HepG2 (cell line): ENCODE data around the gene CDK1. TPM values are rescaled to one million over a fixed set of nuclear protein-coding genes. Genes with fewer than 3 reads are reported as not detected.

Experiments used
- ATAC-seq: fragments of 200-7000 bp; cut with Tn5 transposase; 3 replicates; pipeline ENCODE4 v1.9.1; 2020; ENCODE audit warnings: mild to moderate bottlenecking, moderate library complexity
- BruUV-seq: library from RNA; stranded (reverse); fragments of 400-500 nt; replicated peaks from 2 replicates; lab custom pipeline; 2021; lab: Mats Ljungman, UMichigan
- CTCF ChIA-PET: fragments of 300-600 bp; formaldehyde crosslinking; extraction: SDS; loops from one replicate; lab custom pipeline; 2021; ENCODE audit warnings: low total read pairs, inconsistent platforms, low intra/inter-chr PET ratio; lab: Yijun Ruan, JAX
- POLR2A ChIA-PET: fragments of 350-600 bp; sonication (Branson Sonifier 250); formaldehyde crosslinking; loops from one replicate; lab custom pipeline; 2020; ENCODE audit warnings: antibody characterized with exemption, inconsistent platforms; lab: Yijun Ruan, JAX
- DNase-seq: peaks from one replicate; pipeline ENCODE4 v3.0.0-alpha.2; 2015; ENCODE audit warnings: low spot score
- FAIRE-seq: peaks from 3 replicates; lab custom pipeline; 2011; peaks lifted over from hg19 to GRCh38; lab: Jason Lieb, UNC
- H2AFZ ChIP-seq: one replicate; pipeline ENCODE4 v1.6.1; 2011; ENCODE audit warnings: low read length, inconsistent platforms
- H3K27ac ChIP-seq: fragments of 300-600 bp; 3 replicates; pipeline ENCODE4 v1.8.0; 2011; ENCODE audit warnings: mixed run types, mild to moderate bottlenecking, mixed read lengths, low read length, inconsistent platforms; ENCODE audit not compliant: insufficient read depth; ENCODE audit errors: extremely low read length
- H3K27me3 ChIP-seq, 2 experiments: fragments of 200-600 bp in 1 of 2; 2 replicates in 1 of 2; 3 replicates in 1 of 2; pipeline versions ENCODE4 v1.6.0 to v1.8.0; 2011; ENCODE audit warnings: low read length in 2 of 2, mild to moderate bottlenecking in 2 of 2, moderate library complexity in 2 of 2, inconsistent platforms in 1 of 2; ENCODE audit not compliant: insufficient read depth in 2 of 2, control insufficient read depth in 1 of 2
- H3K36me3 ChIP-seq, 2 experiments: fragments of 200-600 bp in 1 of 2; replicated peaks in 1 of 2; 2 replicates in 1 of 2; 3 replicates in 1 of 2; pipeline versions ENCODE4 v1.5.1 to v1.8.0; 2011; ENCODE audit warnings: low read length in 2 of 2, inconsistent platforms in 1 of 2; ENCODE audit not compliant: insufficient read depth in 2 of 2, control insufficient read depth in 1 of 2
- H3K4me1 ChIP-seq: 2 replicates; pipeline ENCODE4 v1.5.1; 2012; ENCODE audit warnings: low read length, inconsistent platforms; ENCODE audit not compliant: insufficient read depth
- H3K4me2 ChIP-seq: 2 replicates; pipeline ENCODE4 v1.6.0; 2011; ENCODE audit warnings: low read depth, low read length, inconsistent platforms
- H3K4me3 ChIP-seq, 3 experiments: fragments of 200-600 bp in 1 of 3; sonication (generic), shearing (Covaris generic) in 1 of 3; replicated peaks in 1 of 3; 2 replicates each; pipeline ENCODE4 v1.5.1; 2011 to 2016; ENCODE audit warnings: low read length in 3 of 3, inconsistent platforms in 2 of 3, low read depth in 2 of 3, mild to moderate bottlenecking in 2 of 3, control low read depth in 1 of 3, mixed read lengths in 1 of 3; ENCODE audit not compliant: insufficient read depth in 1 of 3
- H3K79me2 ChIP-seq: one replicate; pipeline ENCODE4 v1.6.1; 2011; ENCODE audit warnings: low read length, inconsistent platforms; ENCODE audit not compliant: insufficient read depth
- H3K9ac ChIP-seq: 2 replicates; pipeline ENCODE4 v1.6.0; 2011; ENCODE audit warnings: mild to moderate bottlenecking, low read depth, low read length, inconsistent platforms; ENCODE audit not compliant: insufficient read depth
- H3K9me3 ChIP-seq: 2 replicates; pipeline ENCODE4 v1.5.1; 2012; ENCODE audit warnings: mild to moderate bottlenecking, low read length
- H4K20me1 ChIP-seq: 2 replicates; pipeline ENCODE4 v1.6.0; 2011; ENCODE audit warnings: inconsistent platforms, mild to moderate bottlenecking, low read length, moderate library complexity; ENCODE audit not compliant: insufficient read depth
- CEBPZ ChIP-seq: IDR thresholded peaks from 2 replicates; pipeline ENCODE4 v1.6.1; 2012; ENCODE audit warnings: low read length, improper control_type of control experiment
- HNRNPH1 ChIP-seq: fragments of 200-400 bp; formaldehyde crosslinking; optimal IDR thresholded peaks from 2 replicates; pipeline ENCODE3; 2017; ENCODE audit warnings: mild to moderate bottlenecking, low read depth, low read length
- KAT2B ChIP-seq: fragments of 150-350 bp; IDR thresholded peaks from 2 replicates; pipeline ENCODE4 v1.6.1; 2014; ENCODE audit warnings: low read depth, low read length, borderline replicate concordance
- MXD3 ChIP-seq: IDR thresholded peaks from 2 replicates; pipeline ENCODE4 v1.6.1; 2016; ENCODE audit warnings: mild to moderate bottlenecking, missing biosample characterization, missing genetic modification reagents
- RARA ChIP-seq: IDR thresholded peaks from 2 replicates; pipeline ENCODE4 v1.6.1; 2016; ENCODE audit warnings: missing genetic modification reagents, missing compliant biosample characterization
- RFXAP ChIP-seq: sonication (generic); formaldehyde crosslinking; IDR thresholded peaks from 2 replicates; pipeline ENCODE4 v1.4.0; 2020; ENCODE audit warnings: missing genetic modification reagents, borderline replicate concordance
- SP5 ChIP-seq: IDR thresholded peaks from 2 replicates; pipeline ENCODE4 v1.6.1; 2016; ENCODE audit warnings: low read depth, borderline replicate concordance
- TARDBP ChIP-seq: sonication (generic); formaldehyde crosslinking; IDR thresholded peaks from 2 replicates; pipeline ENCODE4 v1.8.0; 2022; ENCODE audit warnings: mild to moderate bottlenecking, missing genetic modification reagents
- YEATS2 ChIP-seq: sonication (generic); formaldehyde crosslinking; IDR thresholded peaks from 2 replicates; pipeline ENCODE4 v1.4.0; 2020; ENCODE audit warnings: missing genetic modification reagents, borderline replicate concordance
- ZFP1 ChIP-seq: IDR thresholded peaks from 2 replicates; pipeline ENCODE4 v1.6.1; 2016
- ZNF121 ChIP-seq: sonication (generic); formaldehyde crosslinking; IDR thresholded peaks from 2 replicates; pipeline ENCODE4 v1.5.0; 2020; ENCODE audit warnings: mild to moderate bottlenecking, missing genetic modification reagents
- ZNF260 ChIP-seq: sonication (generic); formaldehyde crosslinking; IDR thresholded peaks from 2 replicates; pipeline ENCODE4 v1.4.0; 2020; ENCODE audit warnings: missing genetic modification reagents, low read depth, mild to moderate bottlenecking, borderline replicate concordance
- ZNF296 ChIP-seq: sonication (generic); formaldehyde crosslinking; conservative IDR thresholded peaks from 2 replicates; pipeline ENCODE4 v1.5.0; 2020; ENCODE audit warnings: mild to moderate bottlenecking, missing genetic modification reagents
- ZNF33B ChIP-seq: sonication (generic); formaldehyde crosslinking; IDR thresholded peaks from 2 replicates; pipeline ENCODE4 v1.5.1; 2020; ENCODE audit warnings: mild to moderate bottlenecking, missing genetic modification reagents
- ZNF350 ChIP-seq: sonication (generic); formaldehyde crosslinking; IDR thresholded peaks from 2 replicates; pipeline ENCODE4 v1.4.0; 2020; ENCODE audit warnings: mild to moderate bottlenecking, low read depth, missing genetic modification reagents, borderline replicate concordance
- ZNF766 ChIP-seq: sonication (generic); formaldehyde crosslinking; IDR thresholded peaks from 2 replicates; pipeline ENCODE4 v1.5.0; 2020; ENCODE audit warnings: missing genetic modification reagents, borderline replicate concordance
- WGBS: methylation state at CpG from one replicate; pipeline ENCODE4 v1.1.6; 2017; ENCODE audit warnings: low lambda C conversion rate; 5-methylcytosine and 5-hydroxymethylcytosine counted together
- in situ Hi-C: cut with HindIII; loops from 2 replicates; pipeline ENCODE4 v1.10.0; 2017; ENCODE audit warnings: low pct_unique_long_range_greater_than_20kb; ENCODE audit not compliant: extremely low pct_ligation_motif_present
- intact Hi-C: fragments of 100-400 bp; cut with micrococcal nuclease; formaldehyde crosslinking; loops from one replicate; pipeline ENCODE4 v1.10.0; 2022; ENCODE audit not compliant: unreplicated experiment
- polyA plus RNA-seq, 8 experiments: library from polyadenylated mRNA; depleted of rRNA in 3 of 8; stranded (reverse) in 7 of 8; unstranded in 1 of 8; fragments of >200 nt; fragmentation: Illumina TruSeq in 4 of 8; extraction: Trizol in 4 of 8; gene quantifications; 2 replicates each; pipeline versions ENCODE4 v1.2.1 to v1.2.3, GENCODE V29; 2011 to 2016; ENCODE audit warnings: low read depth in 4 of 8, missing spikeins in 1 of 8, mixed read lengths in 1 of 8; ENCODE audit not compliant: insufficient read depth in 1 of 8
- total RNA-seq, 5 experiments: library from RNA; depleted of rRNA; stranded (reverse); fragments of >200 nt; fragmentation: Illumina TruSeq; extraction: Trizol; gene quantifications; 2 replicates each; pipeline ENCODE4 v1.2.3, GENCODE V29; 2016; ENCODE audit warnings: low read depth in 1 of 5

Gene CDK1
- total and polyA plus RNA-seq, 2 of the 13 experiments (the other 11 are each of a cell fraction or from before 2014, with no cell fraction given): 42.6 to 132 TPM

- DNase-seq (no peak), FAIRE-seq (no peak), ATAC-seq (no peak)
- no peak overlapping the region for H3K9ac ChIP-seq
- no peaks in the 10 kb centered on the region for H3K79me2 ChIP-seq
- no peak overlapping the region for H2AFZ ChIP-seq
- H3K4me1 ChIP-seq: peaks cover 15% of the 10 kb centered on the region; the same call in 1 of the 2 replicates
- no peak for TF ChIP-seq KAT2B
- no peak for TF ChIP-seq YEATS2 (CRISPR knock-in tag)
- no peak for TF ChIP-seq SP5
- no peak for TF ChIP-seq MXD3
- TF ChIP-seq ZFP1: no peak
- no peak for TF ChIP-seq HNRNPH1
- TF ChIP-seq RFXAP (CRISPR knock-in tag): no peak
- no peak for TF ChIP-seq TARDBP
- no peak for TF ChIP-seq CEBPZ
- TF ChIP-seq ZNF121 (CRISPR knock-in tag): no peak
- no peak for TF ChIP-seq RARA
- TF ChIP-seq ZNF766 (CRISPR knock-in tag): no peak
- no peak for TF ChIP-seq ZNF350 (CRISPR knock-in tag)
- TF ChIP-seq ZNF296 (CRISPR knock-in tag): no peak
- TF ChIP-seq ZNF260: no peak
- TF ChIP-seq ZNF33B (CRISPR knock-in tag): no peak
- CTCF ChIA-PET: no interaction called here
- WGBS: 86% methylated on average over 3 of the region's 4 CpGs
- intact Hi-C loops: loop anchor here (10.0 kb wide), 1 partner anchor 319 kb away; no protein-coding TSS in a partner anchor
- H3K4me3 ChIP-seq: no peak overlapping the region
- H3K36me3 ChIP-seq: no peaks in the 10 kb centered on the region
- H4K20me1 ChIP-seq: no peaks in the 10 kb centered on the region
- H3K9me3 ChIP-seq: no peaks in the 10 kb centered on the region
- H3K27ac ChIP-seq: no peak overlapping the region
- POLR2A ChIA-PET: no interaction called here
- no peak overlapping the region for H3K4me2 ChIP-seq
- H3K27me3 ChIP-seq: no peaks in the 10 kb centered on the region
- BruUV-seq: no TSS peak
- in situ Hi-C loops: loop anchor here (10.0 kb wide), 1 partner anchor 139 kb away; no protein-coding TSS in a partner anchor
These were observed 47.2 kb downstream of the CDK1 start for GRCh38 chr10:60825520-60825919.
